HTR-8/SVneo (cell line): ENCODE measurements around the gene TRAPPC12.

Source experiments
- DNase-seq: peaks from one replicate; pipeline ENCODE4 v3.0.0; 2011; ENCODE audit warnings: low spot score, mixed read lengths; ENCODE audit not compliant: insufficient read length
- FAIRE-seq: peaks from 2 replicates; lab custom pipeline; 2011; peaks lifted over from hg19 to GRCh38; lab: Jason Lieb, UNC

Gene TRAPPC12

GRCh38 chr2:3520591-3520990 lies 141.1 kb downstream of the TRAPPC12 start:
- FAIRE-seq (no peak), DNase-seq (no peak)

DNA sequence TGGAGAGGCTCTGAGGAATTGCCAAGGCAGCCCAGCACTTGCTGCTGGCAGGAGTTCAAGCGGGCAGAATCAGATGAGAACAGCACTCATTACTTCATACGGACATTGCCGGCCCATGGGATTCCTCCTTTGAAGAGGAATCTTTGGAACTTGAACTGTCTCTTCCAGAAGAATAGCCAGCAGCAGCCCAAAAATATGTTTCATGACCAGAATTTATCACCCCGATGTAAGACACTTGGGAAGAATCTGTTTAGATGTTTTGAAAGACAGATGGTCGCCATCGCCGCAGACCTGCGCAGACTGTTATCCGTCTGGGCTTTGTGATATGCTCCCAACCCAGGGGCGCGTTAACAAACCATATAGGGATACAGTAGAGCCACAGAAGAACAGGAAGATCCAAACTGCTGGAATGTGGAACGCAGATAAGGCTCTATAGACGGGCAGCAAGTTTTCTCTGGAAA lies 143.5 kb downstream of the TRAPPC12 start:
- FAIRE-seq = no peak
- DNase-seq = no peak

DNA sequence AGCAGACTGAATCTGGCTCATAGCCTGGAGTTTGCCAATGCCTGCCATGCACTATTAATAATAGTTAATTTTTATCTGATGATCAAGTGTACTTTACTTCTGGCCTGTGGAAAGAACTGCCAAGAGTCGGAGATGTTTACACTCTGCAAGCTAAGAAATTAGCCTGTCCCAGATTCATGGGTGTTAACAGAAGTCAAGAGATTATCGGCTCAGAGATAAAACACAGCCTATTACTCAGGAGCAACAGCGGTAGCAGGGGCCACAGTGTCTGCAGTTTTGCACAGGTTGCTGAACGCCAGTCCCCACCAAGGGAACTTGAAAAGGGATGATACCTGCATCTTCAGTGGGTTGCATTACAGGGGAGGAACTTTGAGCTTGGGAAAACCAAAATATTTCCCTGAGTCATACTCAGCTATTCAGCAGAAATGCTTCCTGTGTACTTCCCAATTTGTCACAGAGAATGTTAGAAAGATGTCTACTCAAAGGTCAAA lies 144.1 kb downstream of the TRAPPC12 start:
- DNase-seq (no peak), FAIRE-seq (no peak)

DNA sequence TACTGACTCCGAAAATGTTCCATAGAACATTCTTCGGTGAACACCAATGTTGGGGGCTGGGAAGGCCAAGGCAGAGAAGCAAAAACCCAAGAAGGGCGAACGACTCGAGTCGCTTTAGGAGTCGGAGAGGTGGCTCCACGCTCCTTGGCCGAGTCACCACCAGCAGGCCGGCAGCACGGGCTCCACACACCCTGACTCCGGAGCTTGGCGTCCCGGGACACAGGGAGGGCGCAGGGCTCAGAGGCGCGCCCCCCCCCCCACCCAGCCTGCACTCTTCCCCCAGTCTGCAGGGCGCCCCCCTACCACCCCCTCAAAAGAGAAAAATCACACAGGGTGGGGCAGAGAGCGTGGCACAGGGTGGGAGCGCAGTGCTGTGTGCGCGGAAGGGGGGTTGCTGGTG lies 147.4 kb downstream of the TRAPPC12 start:
- FAIRE-seq = no peak
- no peak for DNase-seq

DNA sequence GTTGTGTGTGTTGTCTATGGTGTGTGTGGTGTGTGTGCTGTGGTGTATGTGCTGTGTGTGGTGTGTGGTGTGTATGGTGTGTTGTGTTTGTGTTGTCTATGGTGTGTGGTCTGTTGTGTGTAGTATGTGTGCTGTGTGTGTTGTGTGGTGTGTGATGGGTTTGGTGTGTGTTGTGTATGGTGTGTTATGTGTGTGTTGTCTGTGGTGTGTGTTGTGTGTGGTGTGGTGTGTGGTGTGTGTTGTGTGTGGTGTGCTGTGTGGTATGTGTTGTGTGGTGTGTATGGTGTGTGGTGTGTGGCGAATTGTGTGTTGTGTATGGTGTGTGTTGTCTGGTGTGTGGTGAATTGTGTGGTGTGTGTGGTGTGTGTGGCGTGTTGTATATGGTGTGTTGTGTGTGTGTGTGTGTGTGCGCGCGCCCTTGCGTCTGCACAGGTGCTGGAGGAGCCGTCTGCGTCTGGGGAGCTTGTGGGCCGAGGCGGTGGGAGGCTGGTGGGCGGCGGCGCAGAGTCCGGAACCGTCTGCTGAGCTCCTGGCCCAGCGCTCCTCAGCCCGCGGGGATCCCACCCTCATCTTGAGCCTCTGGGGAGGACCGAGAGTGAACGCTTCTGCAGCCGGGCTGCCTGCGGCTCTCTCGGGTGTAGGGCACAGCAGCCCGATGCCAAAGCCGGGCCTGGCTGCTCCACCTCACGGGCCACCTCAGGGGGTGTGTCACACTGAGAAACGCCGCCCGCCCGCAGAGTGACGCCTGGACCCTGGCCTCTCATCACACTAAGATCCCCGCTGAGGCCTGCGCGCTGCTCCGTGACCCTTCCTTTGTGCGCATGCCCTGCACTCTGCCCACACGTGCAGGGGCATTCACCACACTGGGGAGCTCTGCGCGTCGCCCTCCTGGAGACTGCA lies 148.6 kb downstream of the TRAPPC12 start:
- DNase-seq (no peak), FAIRE-seq (no peak)
